GM10847 (cell line): Measurements from ENCODE around the gene ATXN7L1.

Experiments
- POLR2A ChIP-seq: IDR thresholded peaks from 2 replicates; pipeline ENCODE4 v1.6.1; 2011; ENCODE audit not compliant: insufficient read length; ENCODE audit errors: extremely low read depth

Gene ATXN7L1

GRCh38 chr7:105734233-105734632 lies 142.2 kb downstream of the ATXN7L1 start:
- no peak for TF ChIP-seq POLR2A

- no peak for TF ChIP-seq POLR2A
Observed at GRCh38 chr7:105731042-105731441, 145.4 kb downstream of the ATXN7L1 start.

DNA sequence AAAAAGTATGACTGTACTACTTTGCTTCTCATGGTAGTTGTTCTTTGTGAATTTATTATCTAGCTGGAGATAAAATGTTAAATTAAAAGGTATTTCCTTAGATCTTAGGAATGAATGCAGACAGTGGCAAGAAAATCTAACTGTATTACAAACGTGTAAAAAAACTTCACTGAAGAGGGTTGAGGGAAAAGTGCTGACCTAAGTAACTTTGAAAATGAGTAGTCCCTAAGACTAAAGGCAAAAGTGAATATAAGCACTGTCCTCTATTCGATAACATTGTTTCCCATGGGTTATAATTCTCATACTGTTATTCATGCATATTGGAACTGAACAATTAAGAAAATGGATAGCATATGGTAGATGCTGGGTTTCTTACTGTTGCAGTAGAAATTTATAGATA lies 148.4 kb downstream of the ATXN7L1 start:
- TF ChIP-seq POLR2A: no peak

DNA sequence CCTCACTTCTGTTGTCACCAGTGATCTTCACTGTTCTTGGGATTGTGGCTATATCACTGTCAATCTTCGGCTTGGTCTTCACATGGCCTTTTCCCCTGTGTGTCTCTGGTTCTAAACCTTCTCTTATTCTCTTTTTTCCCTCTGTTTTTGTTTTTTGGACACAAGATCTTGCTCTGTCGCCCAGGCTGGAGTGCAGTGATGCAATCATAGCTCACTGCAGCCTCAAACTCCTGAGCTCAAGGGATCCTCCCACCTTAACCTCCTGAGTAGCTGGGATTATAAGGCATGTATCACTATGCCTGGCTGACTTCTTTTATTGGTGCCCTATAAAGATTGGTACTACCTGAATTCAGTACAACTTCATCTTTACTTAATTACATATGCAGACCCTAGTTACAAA lies 151.7 kb downstream of the ATXN7L1 start:
- no peak for TF ChIP-seq POLR2A

DNA sequence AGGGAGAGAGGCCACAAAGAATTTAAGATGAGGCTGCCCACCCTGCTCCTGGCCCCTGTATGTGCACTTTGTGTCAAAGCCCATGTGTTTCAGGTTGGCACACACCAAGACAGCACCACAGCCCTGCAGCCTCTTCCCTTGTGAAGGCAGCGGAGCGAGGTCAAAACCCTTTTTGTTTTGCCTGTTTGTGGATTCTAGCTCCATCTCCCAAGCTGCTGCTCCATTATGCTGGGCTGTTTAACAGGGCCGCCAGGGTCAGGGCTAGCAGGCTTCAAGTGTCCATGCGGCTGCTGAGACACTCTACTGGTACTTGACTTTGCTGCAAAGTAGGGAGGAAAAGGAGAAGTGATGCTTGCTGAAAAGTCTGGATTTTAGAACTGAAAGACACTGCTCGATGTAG lies 152.8 kb downstream of the ATXN7L1 start:
- no peak for TF ChIP-seq POLR2A

- no peak for TF ChIP-seq POLR2A
Observed at GRCh38 chr7:105721571-105722104, 154.8 kb downstream of the ATXN7L1 start.

GRCh38 chr7:105719919-105720318 lies 156.5 kb downstream of the ATXN7L1 start:
- TF ChIP-seq POLR2A: no peak

DNA sequence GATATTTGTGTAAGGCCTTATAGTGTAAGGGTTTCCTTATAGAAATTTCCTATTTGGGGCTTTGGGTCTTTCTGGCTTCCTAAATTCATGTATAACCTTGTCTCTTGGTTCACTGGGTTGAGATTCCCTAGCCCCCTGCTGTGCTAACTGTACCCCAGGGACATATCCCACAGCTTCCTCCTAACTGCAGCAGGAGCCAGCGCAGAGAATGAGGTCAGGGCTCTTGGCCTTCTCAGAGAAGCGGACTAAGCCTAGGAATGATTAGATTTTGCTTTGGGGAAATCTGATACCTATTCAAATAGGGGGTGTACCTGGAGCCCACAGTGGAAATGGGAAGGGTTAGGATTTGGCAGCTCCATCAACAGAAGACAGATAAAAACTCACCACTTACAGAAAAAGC lies 157.0 kb downstream of the ATXN7L1 start:
- TF ChIP-seq POLR2A: no peak

- TF ChIP-seq POLR2A: no peak
Observed at GRCh38 chr7:105718511-105718925, 157.9 kb downstream of the ATXN7L1 start.

- no peak for TF ChIP-seq POLR2A
Observed at GRCh38 chr7:105715528-105715927, 160.9 kb downstream of the ATXN7L1 start.

DNA sequence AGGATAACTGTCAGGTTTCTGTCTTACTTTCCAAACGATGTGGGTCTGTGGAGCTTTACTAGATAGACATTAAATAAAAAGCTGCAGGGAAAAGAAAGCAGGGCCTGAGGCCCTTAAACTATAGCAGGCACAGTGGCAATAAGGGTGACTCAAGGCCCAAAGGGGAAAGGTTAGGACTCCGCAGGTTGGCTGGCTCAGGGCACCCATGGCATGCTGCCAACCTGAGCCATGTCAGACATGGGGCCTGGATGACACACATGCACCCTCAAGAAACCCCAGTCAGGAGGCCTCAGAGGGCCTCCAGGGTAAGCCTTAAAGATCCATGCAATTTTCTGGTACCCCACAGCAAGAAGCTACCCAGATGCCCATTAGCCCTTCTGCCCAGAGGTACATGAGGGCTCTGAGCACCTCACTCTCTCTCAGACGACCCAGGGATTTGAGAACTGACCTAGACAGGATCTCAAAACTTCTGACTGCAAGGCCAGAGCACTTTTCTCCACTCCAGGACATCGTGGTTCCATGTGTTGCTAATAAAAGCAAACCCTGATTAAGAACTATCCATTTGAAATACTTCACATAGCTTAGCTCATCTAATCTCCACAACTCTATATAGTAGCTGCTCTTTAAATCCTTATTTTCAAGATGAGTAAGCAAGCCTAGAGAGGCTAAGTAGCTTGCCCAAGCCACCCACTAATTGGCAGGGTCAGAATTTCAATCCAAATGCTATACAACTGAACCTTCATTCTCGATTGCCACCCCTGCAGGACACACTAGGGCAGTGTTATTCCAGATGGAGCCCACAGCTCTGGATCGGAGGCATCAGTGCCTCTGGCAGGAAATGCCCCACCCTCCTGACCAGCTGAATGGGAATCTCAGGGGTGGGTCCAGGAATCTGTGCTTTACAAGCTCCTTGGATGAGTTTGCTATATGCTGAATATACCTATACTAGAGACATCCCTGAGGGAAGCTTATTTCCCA lies 162.6 kb downstream of the ATXN7L1 start:
- TF ChIP-seq POLR2A: no peak

- no peak for TF ChIP-seq POLR2A
Observed at GRCh38 chr7:105712877-105713276, 163.5 kb downstream of the ATXN7L1 start.

GRCh38 chr7:105711726-105712402 lies 164.5 kb downstream of the ATXN7L1 start:
- no peak for TF ChIP-seq POLR2A

GRCh38 chr7:105708763-105709080 lies 167.7 kb downstream of the ATXN7L1 start:
- TF ChIP-seq POLR2A: no peak

- no peak for TF ChIP-seq POLR2A
Observed at GRCh38 chr7:105707967-105708762, 168.2 kb downstream of the ATXN7L1 start.
